ENCODE measurements around the gene CDX2. TPM values are rescaled to one million over a fixed set of nuclear protein-coding genes. Genes with fewer than 3 reads are reported as not detected.

CDX2 gene
- total RNA-seq, 1 experiment from 2014 or later, result 5.1 TPM

- no peak for DNase-seq (ENCODE audit: low read depth, low spot score)
- ATAC-seq, result peak; percentile 90
- CTCF ChIA-PET, result interaction anchor here (0.6 to 1.7 kb wide), 3 partner anchors 9 to 756 kb away, joined by 3 to 10 read pairs (median 9); no protein-coding TSS in a partner anchor
- Histone ChIP-seq H3K27me3 (ENCODE audit: control insufficient read depth, insufficient read depth, low read length) (no peaks in the 10 kb centered on the region), H3K9me3 (ENCODE audit: control insufficient read depth, insufficient read depth, low read depth, low read length) (no peaks in the 10 kb centered on the region), H3K27ac (ENCODE audit: low read length) (peak overlapping the region; percentile 63; the same call in 1 of the 2 replicates), H3K4me3 (ENCODE audit: low read depth in 2 of 2, low read length in 2 of 2) (peak overlapping the region; percentile 40 to 60), H3K4me1 (ENCODE audit: control insufficient read depth, insufficient read depth, low read length) (peaks cover 31% of the 10 kb centered on the region), H3K36me3 (ENCODE audit: control insufficient read depth, insufficient read depth, low read length) (no peaks in the 10 kb centered on the region)
- no TSS peak for BruUV-seq (replicated peaks)
- in situ Hi-C loops (cut with HindIII; ENCODE audit: low pct_unique_long_range_greater_than_20kb, low sequenced_read_pairs), result loop anchor here (25.0 kb wide), 1 partner anchor 123 kb away; no protein-coding TSS in a partner anchor
- intact Hi-C loops (cut with micrococcal nuclease; ENCODE audit: unreplicated experiment), result no loop called here
- POLR2A ChIA-PET, result no interaction called here
- TF ChIP-seq REST (IDR thresholded peaks at IDR 0.05; ENCODE audit: insufficient read depth in 1 of 2, low read depth in 2 of 2, low read length in 1 of 2), result no peak
- TF ChIP-seq POLR2AphosphoS5 (IDR thresholded peaks at IDR 0.05; ENCODE audit: low read depth, low read length), result no peak; the same call in 1 of the 2 replicates
- 0 out of 2 replicates have a peak, but pooled peaks have one; percentile 35 for TF ChIP-seq TCF7L2 (IDR thresholded peaks at IDR 0.05; ENCODE audit: low read depth, low read length)
- no peak for TF ChIP-seq SIN3A (IDR thresholded peaks at IDR 0.05; ENCODE audit: borderline replicate concordance, insufficient read depth, low read depth, low read length)
- TF ChIP-seq CTCF (IDR thresholded peaks at IDR 0.05), result peak; percentile 83
Measured at GRCh38 chr13:27960362-27961226, 8.5 kb downstream of the CDX2 start.

GRCh38 chr13:27959976-27960361, 9.1 kb downstream of the CDX2 start:
- peaks cover 27% of the 10 kb centered on the region for H3K4me1 ChIP-seq (ENCODE audit: control insufficient read depth, insufficient read depth, low read length)
- no TSS peak for BruUV-seq (replicated peaks)
- DNase-seq (ENCODE audit: low read depth, low spot score) (no peak), ATAC-seq (no peak)
- TF ChIP-seq POLR2AphosphoS5 (IDR thresholded peaks at IDR 0.05; ENCODE audit: low read depth, low read length) (no peak), REST (IDR thresholded peaks at IDR 0.05; ENCODE audit: insufficient read depth in 1 of 2, low read depth in 2 of 2, low read length in 1 of 2) (no peak), TCF7L2 (IDR thresholded peaks at IDR 0.05; ENCODE audit: low read depth, low read length) (no peak), CTCF (IDR thresholded peaks at IDR 0.05) (no peak), SIN3A (IDR thresholded peaks at IDR 0.05; ENCODE audit: borderline replicate concordance, insufficient read depth, low read depth, low read length) (no peak)
- peak overlapping the region; percentile 40 to 60 for H3K4me3 ChIP-seq (ENCODE audit: low read depth in 2 of 2, low read length in 2 of 2)
- intact Hi-C loops (cut with micrococcal nuclease; ENCODE audit: unreplicated experiment), result loop anchor here (10.0 kb wide), 1 partner anchor 595 kb away; no protein-coding TSS in a partner anchor
- ChIA-PET POLR2A (no interaction called here), CTCF (interaction anchor here (0.6 to 1.7 kb wide), 2 partner anchors 129 to 756 kb away, joined by 9 to 10 read pairs; no protein-coding TSS in a partner anchor)
- no peaks in the 10 kb centered on the region for H3K27me3 ChIP-seq (ENCODE audit: control insufficient read depth, insufficient read depth, low read length)
- H3K27ac ChIP-seq (ENCODE audit: low read length), result peak overlapping the region; percentile 63
- in situ Hi-C loops (cut with HindIII; ENCODE audit: low pct_unique_long_range_greater_than_20kb, low sequenced_read_pairs), result loop anchor here (25.0 kb wide), 1 partner anchor 123 kb away; no protein-coding TSS in a partner anchor
- H3K9me3 ChIP-seq (ENCODE audit: control insufficient read depth, insufficient read depth, low read depth, low read length), result no peaks in the 10 kb centered on the region
- H3K36me3 ChIP-seq (ENCODE audit: control insufficient read depth, insufficient read depth, low read length), result no peaks in the 10 kb centered on the region
